GM12878 (cell line): ENCODE data around the gene MAX.

Experiments used
- ATF3 ChIP-seq: IDR thresholded peaks from 2 replicates; pipeline ENCODE4 v1.6.1; 2011; ENCODE audit warnings: low read depth, mild to moderate bottlenecking, low read length, moderate library complexity, borderline replicate concordance; ENCODE audit errors: extremely low read depth
- CBX3 ChIP-seq: fragments of 200-600 bp; sonication (generic); IDR thresholded peaks from 2 replicates; pipeline ENCODE4 v1.6.1; 2016; ENCODE audit warnings: low read depth, borderline replicate concordance
- CTCF ChIP-seq, 3 experiments: IDR thresholded peaks in 2 of 3; conservative IDR thresholded peaks in 1 of 3; 2 replicates each; pipeline ENCODE4 v1.5.1; 2011; ENCODE audit warnings: low read depth in 3 of 3, low read length in 3 of 3, mild to moderate bottlenecking in 3 of 3, control low read depth in 2 of 3, moderate library complexity in 2 of 3, inconsistent platforms in 1 of 3, mixed read lengths in 1 of 3; ENCODE audit not compliant: control insufficient read depth in 2 of 3, insufficient read depth in 1 of 3; ENCODE audit errors: extremely low read depth in 1 of 3
- EZH2 ChIP-seq: IDR thresholded peaks from 2 replicates; pipeline ENCODE4 v1.6.1; 2012; ENCODE audit warnings: low read depth, mild to moderate bottlenecking, control low read depth, inconsistent platforms, low read length, borderline replicate concordance; ENCODE audit not compliant: control insufficient read depth
- JUNB ChIP-seq: IDR thresholded peaks from 2 replicates; pipeline ENCODE4 v1.6.1; 2016; ENCODE audit warnings: antibody characterized with exemption, mild to moderate bottlenecking
- MXI1 ChIP-seq: fragments of 150-350 bp; IDR thresholded peaks from 2 replicates; pipeline ENCODE4 v1.6.1; 2011; ENCODE audit warnings: low read depth, mild to moderate bottlenecking, inconsistent platforms, low read length, improper control_type of control experiment
- NR2C1 ChIP-seq: fragments of 450-650 bp; IDR thresholded peaks from 2 replicates; pipeline ENCODE4 v1.6.1; 2017; ENCODE audit warnings: antibody characterized with exemption, mild to moderate bottlenecking, moderate library complexity
- NR2F1 ChIP-seq: fragments of 450-650 bp; conservative IDR thresholded peaks from 2 replicates; pipeline ENCODE4 v1.6.1; 2017; ENCODE audit warnings: mild to moderate bottlenecking
- PKNOX1 ChIP-seq: fragments of 450-650 bp; IDR thresholded peaks from 2 replicates; pipeline ENCODE4 v1.6.1; 2016; ENCODE audit warnings: mild to moderate bottlenecking
- POLR2A ChIP-seq: IDR thresholded peaks from 2 replicates; pipeline ENCODE4 v1.6.1; 2011; ENCODE audit warnings: low read depth, mild to moderate bottlenecking, low read length
- POLR2AphosphoS5 ChIP-seq: IDR thresholded peaks from 2 replicates; pipeline ENCODE4 v1.6.1; 2011; ENCODE audit warnings: mild to moderate bottlenecking, low read length, inconsistent platforms
- ZBTB33 ChIP-seq: fragments of 450-650 bp; IDR thresholded peaks from 2 replicates; pipeline ENCODE4 v1.6.1; 2017; ENCODE audit warnings: mild to moderate bottlenecking
- ZNF274 ChIP-seq: IDR thresholded peaks from one replicate; pipeline ENCODE4 v1.8.0; 2011; ENCODE audit not compliant: insufficient read length, insufficient read depth
- TF ChIP-seq, protein P1 (sequence below): fragments of 450-650 bp; IDR thresholded peaks from 2 replicates; pipeline ENCODE4 v1.6.1; 2014; ENCODE audit warnings: mild to moderate bottlenecking

- TF ChIP-seq JUNB (no peak), CBX3 (no peak), PKNOX1 (no peak), NR2F1 (no peak), POLR2AphosphoS5 (no peak), MXI1 (no peak), CTCF (IDR thresholded peaks at IDR 0.05 in 2 of 3, conservative IDR thresholded peaks at IDR 0.05 in 1 of 3; ENCODE audit: control insufficient read depth in 2 of 3, extremely low read depth in 1 of 3, insufficient read depth in 1 of 3, low read depth in 3 of 3, low read length in 3 of 3) (no peak), ATF3 (no peak), EZH2 (no peak), ZBTB33 (no peak), NR2C1 (no peak), POLR2A (no peak), ZNF274 (no peak)
- TF ChIP-seq, protein P1, sequence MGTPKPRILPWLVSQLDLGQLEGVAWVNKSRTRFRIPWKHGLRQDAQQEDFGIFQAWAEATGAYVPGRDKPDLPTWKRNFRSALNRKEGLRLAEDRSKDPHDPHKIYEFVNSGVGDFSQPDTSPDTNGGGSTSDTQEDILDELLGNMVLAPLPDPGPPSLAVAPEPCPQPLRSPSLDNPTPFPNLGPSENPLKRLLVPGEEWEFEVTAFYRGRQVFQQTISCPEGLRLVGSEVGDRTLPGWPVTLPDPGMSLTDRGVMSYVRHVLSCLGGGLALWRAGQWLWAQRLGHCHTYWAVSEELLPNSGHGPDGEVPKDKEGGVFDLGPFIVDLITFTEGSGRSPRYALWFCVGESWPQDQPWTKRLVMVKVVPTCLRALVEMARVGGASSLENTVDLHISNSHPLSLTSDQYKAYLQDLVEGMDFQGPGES, result no peak
Observed at GRCh38 chr14:65115615-65116014, 13.3 kb upstream of the MAX start.
